G401 (cell line): Measurements from ENCODE around the gene SLC44A5. TPM values are rescaled to one million over a fixed set of nuclear protein-coding genes. Genes with fewer than 3 reads are reported as not detected.
"Not testable (repeated sequence)": the region's sequence is repeated elsewhere in the genome, so short reads cannot be mapped to it uniquely, and the experiment has no call there.

Source experiments
- DNase-seq: peaks from one replicate; pipeline ENCODE4 v3.0.0-alpha.2; 2015; ENCODE audit warnings: low spot score
- in situ Hi-C: cut with HindIII; loops from 2 replicates; pipeline ENCODE4 v1.10.0; 2016; ENCODE audit warnings: low sequenced_read_pairs, mixed read lengths
- total RNA-seq: library from RNA; depleted of rRNA; stranded (reverse); fragments of >200 nt; shearing (Covaris generic); gene quantifications from 2 replicates; pipeline ENCODE4 v1.2.3, GENCODE V29; 2014

SLC44A5 gene
- total RNA-seq, 1 experiment from 2014 or later = not detected

DNA sequence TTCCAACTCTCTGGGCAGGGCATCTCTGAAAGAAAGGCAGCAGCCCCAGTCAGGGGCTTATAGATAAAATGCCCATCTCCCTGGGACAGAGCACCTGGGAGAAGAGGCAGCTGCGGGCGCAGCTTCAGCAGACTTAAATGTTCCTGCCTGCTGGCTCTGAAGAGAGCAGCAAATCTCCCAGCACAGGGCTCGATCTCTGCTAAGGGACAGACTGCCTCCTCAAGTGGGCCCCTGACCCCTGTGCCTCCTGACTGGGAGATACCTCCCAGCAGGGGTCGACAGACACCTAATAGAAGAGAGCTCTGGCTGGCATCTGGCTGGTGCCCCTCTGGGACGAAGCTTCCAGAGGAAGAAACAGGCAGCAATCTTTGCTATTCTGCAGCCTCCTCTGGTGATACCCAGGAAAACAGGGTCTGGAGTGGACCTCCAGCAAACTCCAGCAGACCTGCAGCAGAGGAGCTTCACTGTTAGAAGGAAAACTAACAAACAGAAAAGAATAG, 207.7 kb downstream of the SLC44A5 start:
- DNase-seq = not testable (repeated sequence)

DNA sequence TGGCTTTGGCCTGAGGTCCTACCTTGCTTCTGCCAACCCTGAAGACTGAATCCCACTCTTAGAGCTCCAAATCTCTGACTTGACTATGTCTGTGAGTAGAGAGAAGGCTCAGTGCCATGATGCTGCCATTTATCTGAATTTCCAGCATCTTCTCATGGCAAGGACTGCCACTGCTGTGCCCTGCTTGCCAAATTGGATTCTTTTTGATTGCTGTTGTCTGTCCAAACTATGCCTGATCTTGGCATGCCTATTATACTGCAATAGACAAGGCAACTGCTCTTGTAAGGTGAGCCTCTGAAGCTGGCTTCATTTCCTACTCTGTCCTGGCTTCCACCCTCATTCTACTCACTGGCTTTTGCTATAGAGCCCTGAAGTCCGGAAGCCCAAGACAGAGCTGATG, 210.2 kb downstream of the SLC44A5 start:
- in situ Hi-C loops = no loop called here
- no peak for DNase-seq

More for the DNA sequence above, 207.7 kb downstream of the SLC44A5 start:
- in situ Hi-C loops = not testable (repeated sequence)

DNA sequence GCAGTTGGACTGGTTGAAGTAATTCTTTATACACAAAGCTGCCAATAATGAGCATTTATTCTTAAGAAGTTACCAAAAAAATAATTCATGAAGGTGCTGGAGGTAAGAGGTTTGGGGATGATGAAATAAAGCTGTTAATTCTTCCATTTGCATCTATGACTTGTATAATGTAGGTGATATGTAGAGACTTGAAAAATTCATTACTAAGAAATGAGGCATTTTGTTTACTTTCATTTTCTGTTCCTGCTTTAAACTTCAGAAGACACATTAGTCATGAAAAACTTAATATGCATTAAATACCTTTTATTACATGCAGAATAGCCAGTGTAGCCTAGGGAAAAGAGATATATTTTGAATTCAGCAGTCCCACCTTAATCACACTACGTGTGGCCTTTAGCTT, 214.2 kb downstream of the SLC44A5 start:
- in situ Hi-C loops = no loop called here

DNA sequence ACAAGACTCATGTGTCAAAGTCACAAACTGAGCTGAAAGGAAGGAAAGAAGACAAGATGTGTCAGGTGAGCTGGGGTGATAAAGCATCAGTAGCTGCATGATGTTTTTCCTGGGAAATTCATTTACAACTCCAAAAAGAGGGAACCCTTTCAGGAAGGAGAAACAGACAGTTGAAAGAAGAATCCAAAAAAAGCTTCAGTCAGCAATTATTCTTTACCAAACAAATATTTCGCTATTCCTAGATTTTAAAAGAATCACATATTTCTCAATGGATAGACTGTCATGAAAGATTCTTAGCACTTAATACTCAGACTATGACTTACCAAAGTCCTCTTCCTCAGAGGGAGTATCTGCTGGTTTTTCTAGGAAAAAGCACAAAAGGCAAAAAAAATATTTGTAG, 214.7 kb downstream of the SLC44A5 start:
- in situ Hi-C loops = no loop called here
- no peak for DNase-seq

More for the DNA sequence above, 214.2 kb downstream of the SLC44A5 start:
- no peak for DNase-seq

DNA sequence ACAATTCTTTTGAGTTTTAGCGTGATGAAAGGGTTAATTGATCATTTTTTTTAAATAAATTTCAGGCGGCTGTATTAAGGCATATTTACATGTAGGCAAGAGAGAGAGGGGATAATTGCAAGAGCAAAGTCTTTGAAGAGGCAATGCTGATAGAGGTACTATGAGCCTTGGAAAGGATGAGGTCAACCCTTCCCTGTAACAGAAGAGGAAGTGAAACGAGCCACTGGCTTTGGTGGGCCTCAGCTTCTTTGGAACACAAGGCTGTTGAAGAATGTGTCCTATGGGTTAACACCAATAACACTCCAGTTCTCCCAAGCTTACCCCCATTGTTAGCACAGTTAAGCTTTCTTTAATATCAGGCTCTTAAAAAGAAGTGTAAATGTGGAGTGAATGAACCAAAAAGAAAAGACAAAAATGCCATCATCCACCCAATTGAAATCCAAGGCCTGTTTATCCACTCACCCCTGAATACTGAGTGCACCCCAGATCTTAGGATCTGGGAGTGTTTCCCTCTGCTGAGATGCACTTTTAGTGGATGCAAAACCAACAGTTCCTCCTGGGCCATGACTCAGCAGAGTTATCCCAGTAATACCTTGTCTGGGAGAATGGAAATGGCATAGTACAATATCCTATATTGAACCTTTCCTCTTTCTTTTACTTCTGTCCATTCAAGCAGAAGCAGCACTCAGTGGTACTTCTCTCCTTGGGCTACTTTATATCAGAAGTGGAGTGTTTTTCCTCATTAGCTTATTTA, 216.4 kb downstream of the SLC44A5 start:
- in situ Hi-C loops = no loop called here
- no peak for DNase-seq

DNA sequence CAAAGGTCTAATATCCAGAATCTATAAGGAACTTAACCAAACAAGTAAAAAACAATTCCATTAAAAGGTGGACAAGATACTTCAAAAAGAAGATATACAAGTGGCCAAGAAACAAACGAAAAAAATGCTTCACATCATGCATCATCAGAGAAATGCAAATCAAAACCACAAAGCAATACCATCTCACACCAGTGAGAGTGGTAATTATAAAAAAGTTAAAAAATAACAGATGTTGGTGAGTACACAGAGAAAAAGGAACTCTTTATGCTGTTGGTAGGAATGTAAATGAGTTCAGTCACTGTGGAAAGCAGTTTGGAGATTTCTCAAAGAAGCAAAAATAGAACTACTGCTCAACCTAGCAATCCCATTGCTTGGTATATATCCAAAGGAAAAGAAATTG, 218.6 kb downstream of the SLC44A5 start:
- DNase-seq = no peak
- in situ Hi-C loops = no loop called here

DNA sequence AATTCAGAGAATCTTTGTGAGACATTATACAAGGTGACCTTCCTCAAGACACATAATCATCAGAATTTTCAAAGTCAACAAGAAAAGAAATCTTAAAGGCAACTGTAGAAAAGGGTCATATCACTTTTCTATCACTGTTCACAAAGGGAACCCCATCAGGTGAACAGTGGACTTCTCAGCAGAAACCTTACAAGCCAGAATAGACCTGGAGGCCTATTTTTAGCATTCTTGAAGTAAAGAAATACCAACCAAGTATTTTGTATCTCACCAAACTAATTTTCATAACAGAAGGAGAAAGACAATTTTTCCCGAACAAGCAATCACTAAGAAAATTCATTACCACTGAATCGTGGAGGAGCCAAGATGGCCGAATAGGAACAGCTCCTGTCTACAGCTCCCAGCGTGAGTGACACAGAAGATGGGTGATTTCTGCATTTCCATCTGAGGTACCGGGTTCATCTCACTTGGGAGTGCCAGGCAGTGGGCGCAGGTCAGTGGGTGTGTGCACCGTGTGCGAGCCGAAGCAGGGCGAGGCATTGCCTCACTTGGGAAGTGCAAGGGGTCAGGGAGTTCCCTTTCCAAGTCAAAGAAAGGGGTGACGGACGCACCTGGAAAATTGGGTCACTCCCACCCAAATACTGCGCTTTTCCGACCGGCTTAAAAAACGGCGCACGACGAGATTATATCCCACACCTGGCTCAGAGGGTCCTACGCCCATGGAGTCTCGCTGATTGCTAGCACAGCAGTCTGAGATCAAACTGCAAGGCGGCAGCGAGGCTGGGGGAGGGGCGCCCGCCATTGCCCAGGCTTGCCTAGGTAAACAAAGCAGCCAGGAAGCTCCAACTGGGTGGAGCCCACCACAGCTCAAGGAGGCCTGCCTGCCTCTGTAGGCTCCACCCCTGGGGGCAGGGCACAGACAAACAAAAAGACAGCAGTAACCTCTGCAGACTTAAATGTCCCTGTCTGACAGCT, 235.2 kb downstream of the SLC44A5 start:
- in situ Hi-C loops, DNase-seq: not testable (repeated sequence)

DNA sequence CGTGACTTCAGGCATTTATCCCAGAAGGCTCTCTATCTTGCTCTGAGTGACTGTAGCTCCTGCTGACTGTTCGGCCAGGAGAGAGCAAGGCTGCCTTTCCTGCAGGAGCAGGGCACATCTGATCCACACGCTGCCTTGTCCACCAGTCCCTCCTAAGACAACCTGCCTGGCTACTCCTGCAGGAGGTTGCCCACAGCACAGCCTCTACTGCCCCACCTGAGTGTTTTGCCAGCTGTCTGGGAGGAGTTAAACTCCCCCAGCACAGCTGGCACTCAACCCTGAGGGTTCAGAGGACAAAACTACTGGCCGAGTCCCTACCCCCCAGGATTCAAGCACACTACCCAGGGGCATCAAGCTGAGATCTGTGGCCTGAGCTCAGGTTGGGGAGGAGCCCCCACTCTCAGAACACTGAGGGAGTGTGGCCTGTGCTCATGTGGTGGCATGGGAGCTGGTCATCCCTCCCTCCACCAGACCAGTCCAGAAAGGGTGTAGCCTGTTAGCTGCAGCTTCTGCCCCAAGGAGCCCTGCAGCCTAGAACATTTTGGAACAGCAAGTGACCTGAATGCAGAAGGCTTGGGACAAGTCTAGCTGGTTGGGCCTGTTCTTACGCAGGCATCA, 237.3 kb downstream of the SLC44A5 start:
- in situ Hi-C loops = no loop called here
- no peak for DNase-seq

DNA sequence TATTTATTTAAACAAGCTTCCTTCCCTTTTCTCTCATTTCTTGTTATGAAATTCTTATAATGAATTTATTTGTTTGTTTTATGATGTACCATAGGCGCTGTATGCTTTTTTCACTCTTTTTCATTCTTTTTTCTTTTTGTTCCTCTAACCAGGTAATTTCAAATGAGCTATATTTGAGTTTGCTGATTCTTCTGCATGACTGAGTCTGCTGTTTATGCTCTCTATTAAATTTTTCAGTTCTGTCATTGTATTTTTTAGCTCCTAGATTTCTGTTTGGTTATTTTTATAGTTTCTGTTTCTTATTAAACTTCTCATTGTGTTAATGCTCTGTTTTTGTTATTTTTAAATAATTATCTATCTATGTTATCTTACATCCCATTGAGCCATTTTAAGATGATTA, 244.3 kb downstream of the SLC44A5 start:
- in situ Hi-C loops = no loop called here

DNA sequence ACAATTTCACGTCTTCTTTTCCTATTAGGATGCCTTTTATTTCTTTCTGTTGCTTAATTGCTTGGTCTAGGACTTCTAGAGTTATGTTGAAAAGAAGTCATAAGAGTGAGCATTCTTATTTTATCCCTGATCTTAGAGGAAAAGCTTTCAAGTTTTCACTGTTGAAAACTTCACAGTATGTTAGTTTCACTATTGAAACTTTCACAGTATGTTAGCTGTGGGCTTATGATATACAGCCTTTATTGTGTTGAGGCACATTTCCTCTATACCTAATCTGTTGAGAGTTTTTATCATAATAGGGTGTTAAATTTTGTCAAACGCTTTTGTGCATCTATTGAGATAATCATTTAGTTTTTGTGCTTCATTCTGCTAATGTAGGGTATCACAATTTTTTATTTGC, 249.7 kb downstream of the SLC44A5 start:
- no peak for DNase-seq
- in situ Hi-C loops = no loop called here

More for the DNA sequence above, 244.3 kb downstream of the SLC44A5 start:
- DNase-seq = no peak

DNA sequence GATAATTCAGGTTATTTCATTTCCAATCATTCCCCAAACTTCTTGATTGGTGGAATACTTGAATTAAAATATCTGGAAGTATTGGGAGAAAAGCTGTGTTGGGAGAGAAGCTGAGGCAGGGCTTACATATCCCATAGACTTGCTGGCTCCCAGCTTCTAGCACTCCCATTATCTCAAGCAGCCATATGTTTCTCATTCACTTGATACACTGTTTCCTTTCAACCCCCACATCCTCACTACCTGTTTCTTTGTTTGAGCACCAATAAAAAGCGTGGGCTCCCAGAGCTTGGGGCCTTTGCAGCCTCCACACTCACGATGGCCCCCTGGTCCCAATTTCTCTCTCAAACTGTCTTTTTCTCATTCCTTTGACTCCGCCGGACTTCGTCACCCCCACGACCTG, 256.6 kb downstream of the SLC44A5 start:
- DNase-seq, in situ Hi-C loops: not testable (repeated sequence)

DNA sequence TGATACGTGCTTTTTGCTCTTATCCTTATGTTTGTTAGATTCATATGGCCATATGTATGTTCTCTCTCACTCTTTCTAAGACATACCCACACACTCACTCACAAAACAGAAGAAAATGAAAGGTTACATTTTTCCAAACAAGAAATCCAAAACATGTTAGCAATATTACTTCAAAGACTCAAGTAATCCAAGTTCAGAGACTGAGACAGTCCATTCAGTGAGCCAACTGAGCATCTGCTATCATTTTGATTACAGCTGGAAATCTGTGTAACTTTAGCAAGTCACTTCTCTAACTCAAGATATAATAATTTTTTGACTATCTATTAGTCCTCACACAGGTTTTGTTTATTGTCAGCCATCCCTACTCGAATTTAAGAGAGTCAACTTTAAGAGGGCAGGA, 257.9 kb downstream of the SLC44A5 start:
- in situ Hi-C loops = no loop called here

DNA sequence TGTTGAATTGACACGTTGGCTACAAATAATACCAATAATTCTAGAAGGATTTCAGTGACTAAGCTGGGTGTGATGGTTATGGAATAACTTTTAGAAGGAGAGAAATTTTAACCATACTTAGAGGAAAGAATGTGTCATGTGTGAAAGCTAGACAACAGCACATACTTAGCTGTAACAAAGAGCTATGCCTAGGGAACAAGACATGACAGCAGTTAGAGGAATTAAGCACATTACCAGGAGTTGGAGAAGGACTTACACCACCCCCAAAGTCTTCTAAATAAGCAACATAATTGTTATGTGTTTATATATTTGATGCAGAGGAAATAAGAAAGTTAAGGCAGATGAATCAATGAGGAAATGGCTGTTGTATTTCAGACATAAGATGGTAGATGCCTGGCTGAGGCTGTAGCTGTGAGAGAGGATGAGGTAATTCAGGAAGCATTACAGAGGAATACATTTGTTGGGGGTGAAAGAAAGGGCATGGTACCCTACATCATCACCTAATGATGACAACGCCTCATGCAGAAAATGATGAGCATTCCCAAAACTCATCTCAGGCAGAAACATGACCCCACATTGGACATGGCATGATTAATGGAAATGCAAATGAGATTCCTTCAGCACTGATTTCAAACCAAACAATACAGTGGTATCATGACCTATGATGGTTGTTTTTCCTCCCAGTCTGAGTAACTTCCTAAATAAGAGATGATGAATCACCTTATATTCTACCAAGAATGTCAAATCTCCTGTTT, 265.2 kb downstream of the SLC44A5 start:
- DNase-seq = no peak
- in situ Hi-C loops = no loop called here

More for the DNA sequence above, 257.9 kb downstream of the SLC44A5 start:
- no peak for DNase-seq

DNA sequence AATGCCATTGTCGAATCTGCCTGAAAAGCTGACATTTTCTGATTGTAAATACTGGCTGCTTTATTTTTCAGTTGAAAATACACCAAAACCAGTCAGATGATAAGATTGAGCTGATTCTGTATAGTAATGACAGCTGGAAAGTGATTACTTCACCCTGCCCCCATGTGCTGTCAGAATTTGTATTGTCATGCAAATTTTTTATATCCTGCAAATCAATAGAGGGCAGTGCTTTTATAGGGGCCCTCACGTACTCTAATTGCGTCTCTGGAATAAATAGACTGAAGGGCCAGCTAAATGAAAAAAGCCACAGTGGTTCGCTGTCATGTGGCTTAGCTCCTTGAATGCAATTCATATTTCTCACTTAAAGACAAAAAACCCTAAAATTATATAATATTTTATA, 268.1 kb downstream of the SLC44A5 start:
- in situ Hi-C loops = no loop called here
- no peak for DNase-seq

DNA sequence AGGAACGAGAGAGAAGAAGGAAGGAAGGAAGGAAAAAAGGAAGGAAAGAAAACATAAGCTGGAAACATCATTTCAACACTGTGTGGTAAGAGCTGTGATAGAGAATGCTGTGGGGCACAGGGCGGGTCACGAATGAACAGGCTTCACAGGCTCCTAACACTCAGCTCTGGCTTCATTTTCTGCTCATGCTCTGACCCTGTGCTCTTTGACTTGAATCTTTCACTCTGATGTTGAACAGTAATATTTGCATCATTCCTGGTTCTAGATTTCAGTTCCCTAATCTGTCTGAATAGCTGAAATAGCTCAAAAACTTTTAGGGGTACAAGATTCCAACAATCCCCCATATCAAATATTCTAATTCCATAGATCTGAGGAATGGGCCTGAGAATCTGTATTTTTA, 269.4 kb downstream of the SLC44A5 start:
- in situ Hi-C loops = no loop called here
- no peak for DNase-seq

DNA sequence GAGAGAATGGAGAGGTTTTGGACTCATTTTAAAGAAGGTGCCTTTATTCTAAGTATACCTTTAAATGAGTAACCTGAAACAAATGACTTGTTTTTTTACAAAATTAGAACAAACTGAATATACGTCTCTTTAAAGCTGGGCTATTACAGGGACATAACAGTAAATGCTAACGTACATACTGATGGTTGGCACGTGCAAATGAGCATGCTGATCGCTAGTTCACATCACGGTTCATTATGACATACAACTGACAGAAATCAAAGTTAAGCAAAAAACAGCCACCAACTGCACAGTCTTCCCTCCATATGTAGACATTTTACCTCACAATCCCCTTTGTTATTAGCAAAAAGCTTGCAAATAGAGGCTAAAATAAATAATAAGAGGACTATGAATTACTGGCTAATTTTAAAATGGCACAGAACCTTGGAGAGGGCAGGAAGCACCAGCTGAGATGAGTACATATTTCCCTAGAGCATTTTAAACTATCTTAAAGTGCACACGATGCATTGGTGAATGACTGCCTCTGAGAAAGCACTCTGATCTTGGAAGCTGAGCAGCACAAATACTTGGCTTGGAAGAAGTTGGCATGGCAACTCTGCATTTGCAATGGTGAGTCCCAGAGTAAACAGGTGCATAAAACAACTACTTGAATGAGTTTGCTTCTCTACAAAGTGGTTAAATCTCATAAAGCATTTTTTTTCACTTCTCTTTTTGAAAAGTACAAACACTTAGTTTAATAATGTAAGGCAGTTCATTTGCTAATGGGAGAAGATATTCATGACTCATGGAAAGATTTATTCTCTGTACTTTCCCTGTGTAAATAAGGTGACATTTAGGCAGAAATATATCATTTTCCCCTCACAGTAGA, 272.1 kb downstream of the SLC44A5 start:
- in situ Hi-C loops = no loop called here
- no peak for DNase-seq

DNA sequence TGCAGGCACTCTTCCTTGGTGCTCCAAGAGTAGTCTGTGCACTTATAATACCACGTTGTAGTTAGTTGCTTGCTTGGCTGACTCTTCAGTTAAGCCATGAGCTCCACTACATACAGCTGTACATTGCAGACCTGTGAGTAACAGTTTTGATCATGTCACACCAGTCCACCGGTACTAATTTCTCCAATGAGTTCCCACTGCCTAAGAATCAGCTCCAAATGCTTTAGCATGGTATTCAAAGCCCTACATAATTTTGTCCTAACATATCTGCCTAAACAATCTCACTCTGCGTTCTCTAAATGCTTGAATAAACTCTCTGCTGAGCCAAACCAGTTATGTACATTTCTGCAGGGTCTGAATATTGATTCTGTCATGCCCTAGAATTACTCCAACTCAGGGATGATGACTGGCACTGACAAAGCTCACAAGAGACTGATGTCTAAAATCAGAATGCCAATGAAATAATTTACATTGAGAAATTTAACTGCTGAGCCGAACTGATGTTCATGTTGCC, 276.0 kb downstream of the SLC44A5 start:
- DNase-seq = no peak
- in situ Hi-C loops = no loop called here

DNA sequence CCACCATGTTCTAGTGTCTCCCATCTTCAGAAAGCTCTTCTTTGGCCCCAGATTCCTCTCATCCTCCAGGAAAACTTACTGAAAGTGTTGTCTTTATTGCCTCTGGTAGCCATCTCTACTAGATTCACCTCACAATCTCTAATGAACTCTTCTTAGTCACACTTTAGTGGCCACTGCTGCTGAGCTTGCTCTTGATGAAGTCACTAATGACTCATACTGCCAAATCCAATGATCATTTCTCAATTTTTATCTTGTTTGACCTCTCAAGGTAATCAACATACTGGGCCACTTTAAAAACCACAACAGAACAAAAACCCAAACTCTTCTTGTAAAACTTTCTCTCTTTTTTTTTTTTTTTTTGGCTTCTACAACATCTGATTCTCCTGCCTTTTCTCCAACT, 280.3 kb downstream of the SLC44A5 start:
- no peak for DNase-seq
- in situ Hi-C loops = no loop called here
